Psoas muscle (tissue), 8 donors: ENCODE measurements around the gene TGIF1. TPM values are rescaled to one million over a fixed set of nuclear protein-coding genes. Genes with fewer than 3 reads are reported as not detected.
A peak's percentile ranks its signal among the peaks of the same experiment; 100 is the strongest.

Experiments used
- ATAC-seq, 4 donors: fragments of 200-7000 bp; cut with Tn5 transposase; one replicate each; pipeline ENCODE4 v1.9.1; 2020; ENCODE audit warnings: moderate library complexity in 3 of 4, mild to moderate bottlenecking in 2 of 4
- DNase-seq, 2 donors: peaks; one replicate each; pipeline ENCODE4 v3.0.0-alpha.2; 2020
- H3K27ac ChIP-seq: fragments of 200-600 bp; one replicate; pipeline ENCODE4 v1.8.0; 2022
- H3K27me3 ChIP-seq, 3 donors: fragments of 200-600 bp in 1 of 3; one replicate each; pipeline versions ENCODE4 v1.6.1 to v1.8.0; 2013 to 2022; ENCODE audit warnings: low read length in 2 of 3, mild to moderate bottlenecking in 2 of 3, moderate library complexity in 1 of 3; ENCODE audit not compliant: insufficient read depth in 3 of 3
- H3K36me3 ChIP-seq, 2 donors: fragments of 200-600 bp in 1 of 2; one replicate each; pipeline versions ENCODE4 v1.6.1 to v1.8.0; 2013 to 2022; ENCODE audit warnings: low read depth in 1 of 2, mild to moderate bottlenecking in 1 of 2, moderate library complexity in 1 of 2; ENCODE audit not compliant: insufficient read depth in 1 of 2
- H3K4me1 ChIP-seq: fragments of 200-600 bp; one replicate; pipeline ENCODE4 v1.8.0; 2022
- H3K4me3 ChIP-seq: fragments of 200-600 bp; one replicate; pipeline ENCODE4 v1.8.0; 2022; ENCODE audit warnings: mild to moderate bottlenecking
- H3K9me3 ChIP-seq: fragments of 200-600 bp; one replicate; pipeline ENCODE4 v1.8.0; 2022
- CTCF ChIP-seq: fragments of 200-600 bp; IDR thresholded peaks from one replicate; pipeline ENCODE4 v1.8.0; 2022; ENCODE audit warnings: antibody characterized with exemption
- WGBS, 3 donors: extraction: QIAGEN DNeasy Blood & Tissue Kit; methylation state at CpG; one replicate each; pipeline versions ENCODE4 v1.1.6 to v1.1.7; 2013; 5-methylcytosine and 5-hydroxymethylcytosine counted together
- intact Hi-C, 2 donors: fragments of 100-400 bp; cut with DNase I; formaldehyde crosslinking; loops; one replicate each; pipeline versions ENCODE4 v1.11.0 to v1.14.2; 2022
- polyA plus RNA-seq, 3 donors: library from polyadenylated mRNA; stranded (reverse); fragments of 200-250 nt; gene quantifications; one replicate each; pipeline ENCODE4 v1.2.3, GENCODE V29; 2013
- total RNA-seq, 4 donors: library from RNA; stranded (reverse); fragmentation: NEBNext Ultra II Directional in 2 of 4; extraction: Animal tissue kit (Norgen Biotek cat#: 25700) in 2 of 4; gene quantifications; one replicate each; pipeline versions ENCODE4 v1.2.1 to v1.2.4, GENCODE V29; 2021 to 2023
- donor health status: healthy with polysubstance abuse.
- donor health status: DM: no; HTN: no; CAD: no; lungs with moderate emphysema.
- donor health status: Bipolar disorder and iron deficiency.
- donor health status: healthy.
- donor health status: DM: yes; HTN: yes; CAD: no.
- donor health status: DM: no; HTN: no; CAD: no.
- donor health status: DM: no; HTN: no; CAD: no.
- donor health status: DM: yes; HTN: yes; CAD: no.

TGIF1 gene
- total and polyA plus RNA-seq, 7 donors = 18.2 to 200 (median 57.4) TPM

GRCh38 chr18:3456686-3457069, 6.7 kb downstream of the TGIF1 start:
- Histone ChIP-seq H3K9me3 (no peaks in the 10 kb centered on the region), H3K4me1 (peaks cover 32% of the 10 kb centered on the region), H3K27ac (no peak overlapping the region), H3K36me3 (peaks cover 15 to 51% of the 10 kb centered on the region in 2 donors), H3K4me3 (no peak overlapping the region), H3K27me3 (no peaks in the 10 kb centered on the region)
- no peak for ATAC-seq
- WGBS, 3 donors = 26 to 37% (median 36%) methylated on average over 1 of the region's 1 CpG
- TF ChIP-seq CTCF = no peak
- intact Hi-C loops = loop anchor here in 1 of 2 donors (5.0 kb wide), 1 partner anchor 71 kb away; no protein-coding TSS in a partner anchor
- no peak for DNase-seq

- DNase-seq = no peak
- Histone ChIP-seq H3K36me3 (peaks cover 15 to 51% of the 10 kb centered on the region in 2 donors), H3K4me3 (no peak overlapping the region), H3K4me1 (peaks cover 32% of the 10 kb centered on the region), H3K27ac (no peak overlapping the region), H3K27me3 (no peaks in the 10 kb centered on the region), H3K9me3 (no peaks in the 10 kb centered on the region)
- TF ChIP-seq CTCF = no peak
- 42 to 54% (median 48%) methylated on average over 15 of the region's 15 CpGs for WGBS, 3 donors
- intact Hi-C loops = loop anchor here in 1 of 2 donors (5.0 kb wide), 1 partner anchor 70 kb away; no protein-coding TSS in a partner anchor
- peak in 1 of 4 donors; percentile 8 for ATAC-seq
Measured at GRCh38 chr18:3457261-3457724, 7.3 kb downstream of the TGIF1 start.

- no peak for ATAC-seq
- no peaks in the 10 kb centered on the region for H3K9me3 ChIP-seq
- no peak for TF ChIP-seq CTCF
- WGBS, 3 donors = 49 to 75% (median 67%) methylated on average over 3 of the region's 3 CpGs
- peaks cover 27% of the 10 kb centered on the region for H3K4me1 ChIP-seq
- H3K27ac ChIP-seq = no peak overlapping the region
- H3K27me3 ChIP-seq = no peaks in the 10 kb centered on the region
- no peak for DNase-seq
- intact Hi-C loops = loop anchor here in 1 of 2 donors (5.0 kb wide), 1 partner anchor 69 kb away; no protein-coding TSS in a partner anchor
- peaks cover 15 to 51% of the 10 kb centered on the region in 2 donors for H3K36me3 ChIP-seq
- H3K4me3 ChIP-seq = no peak overlapping the region
Measured at GRCh38 chr18:3458378-3458777, 8.4 kb downstream of the TGIF1 start.

DNA sequence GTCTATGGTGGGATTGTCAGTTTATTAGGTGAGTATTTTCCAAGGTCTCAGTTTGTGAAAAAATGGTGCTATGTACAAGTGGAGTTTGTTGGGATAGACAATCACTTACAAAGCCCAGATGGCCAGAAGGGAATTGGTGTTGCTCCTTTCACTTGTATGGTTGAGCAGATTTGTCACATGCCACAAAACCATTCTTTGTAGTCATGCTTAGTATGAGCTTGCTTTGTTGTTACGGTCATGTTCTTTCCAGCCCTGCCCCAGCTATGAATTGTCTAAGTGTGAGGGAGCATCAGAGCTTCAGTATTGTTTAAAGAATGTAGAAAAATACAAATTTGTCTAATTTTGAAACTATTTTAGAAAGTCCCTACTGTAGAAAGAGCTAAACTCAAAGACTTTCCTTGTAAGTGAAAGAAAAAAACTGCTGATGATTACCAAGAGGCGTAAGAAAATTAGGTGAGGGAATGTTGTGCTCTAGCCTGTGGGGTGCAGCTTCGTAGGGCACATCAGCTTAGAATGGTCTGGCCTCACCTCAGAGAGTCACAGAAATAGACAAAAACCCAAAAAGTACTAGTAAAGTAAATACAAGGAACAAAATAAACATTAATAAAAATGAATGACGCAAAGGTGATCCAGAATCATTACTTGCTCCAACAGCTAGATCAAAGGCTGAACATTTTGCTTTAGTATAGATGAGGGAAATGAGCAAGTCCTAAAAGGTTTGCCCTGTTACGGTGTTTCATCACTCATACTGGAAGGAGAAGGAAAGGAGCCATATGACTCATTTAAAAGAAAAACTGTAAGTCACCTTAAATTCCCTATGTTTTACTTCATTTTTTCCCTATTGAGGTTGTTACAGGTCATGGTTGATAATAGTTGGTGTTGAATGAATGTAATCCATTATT, 9.2 kb downstream of the TGIF1 start:
- intact Hi-C loops = loop anchor here in 1 of 2 donors (5.0 kb wide), 1 partner anchor 68 kb away; no protein-coding TSS in a partner anchor
- Histone ChIP-seq H3K27me3 (no peaks in the 10 kb centered on the region), H3K27ac (no peak overlapping the region), H3K4me1 (peaks cover 26% of the 10 kb centered on the region), H3K4me3 (no peak overlapping the region), H3K36me3 (peaks cover 15 to 51% of the 10 kb centered on the region in 2 donors), H3K9me3 (no peaks in the 10 kb centered on the region)
- 87 to 95% (median 95%) methylated on average over 5 of the region's 5 CpGs for WGBS, 3 donors
- no peak for DNase-seq
- no peak for TF ChIP-seq CTCF
- ATAC-seq = no peak
